Head of caudate nucleus (tissue), 42 donors: Measurements from ENCODE around the gene MARCHF11.
A peak's percentile ranks its signal among the peaks of the same experiment; 100 is the strongest.

Source experiments
- DNase-seq, 42 donors: peaks; one replicate each; pipeline versions ENCODE4 v3.0.0 to v3.0.0-alpha.2; 2020 to 2021; ENCODE audit warnings: mixed read lengths in 7 of 42
- intact Hi-C: fragments of 100-400 bp; cut with DNase I; formaldehyde crosslinking; loops from one replicate; pipeline ENCODE4 v1.15.0; 2022

MARCHF11 gene

DNA sequence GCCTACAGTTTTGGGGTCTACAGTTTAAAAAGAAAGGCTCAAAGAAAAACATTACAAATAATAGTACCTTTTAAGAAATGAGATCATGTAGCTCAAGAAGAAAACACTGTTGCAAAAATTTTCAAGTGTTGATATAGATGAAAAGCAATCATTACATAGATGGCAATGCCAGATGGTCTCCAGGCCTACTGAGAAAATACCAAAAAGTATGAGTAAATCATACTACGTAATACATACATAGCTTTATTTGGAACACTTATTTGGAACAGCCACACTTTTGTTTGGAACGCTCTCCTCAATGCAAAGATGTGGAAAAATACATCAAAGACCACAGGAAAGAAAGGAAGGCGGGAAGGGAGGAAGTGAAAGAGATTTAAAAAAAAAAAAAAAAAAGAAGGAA lies 44.1 kb downstream of the MARCHF11 start:
- intact Hi-C loops: loop anchor here (5.0 kb wide), 1 partner anchor 668 kb away; no protein-coding TSS in a partner anchor
- DNase-seq: no peak

DNA sequence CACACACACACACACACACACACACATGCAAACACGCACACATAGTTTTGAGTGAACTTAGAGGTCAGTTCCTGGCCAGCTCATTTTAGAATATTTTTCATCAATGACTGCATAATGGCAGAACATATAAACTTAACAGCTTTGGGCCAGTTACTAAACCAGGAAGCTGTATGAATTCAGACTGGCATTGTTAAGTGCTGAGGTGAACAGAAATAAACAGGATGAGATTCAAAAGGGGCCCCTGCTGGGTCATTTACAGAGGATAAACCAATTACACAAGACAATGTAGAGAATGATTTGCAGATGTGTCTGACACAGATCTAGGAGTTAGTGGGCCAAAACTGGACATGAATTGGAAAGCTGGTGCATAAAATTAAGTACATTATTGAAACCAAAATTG lies 44.6 kb downstream of the MARCHF11 start:
- no peak for DNase-seq
- intact Hi-C loops: loop anchor here (5.0 kb wide), 1 partner anchor 668 kb away; no protein-coding TSS in a partner anchor

- DNase-seq: no peak
- intact Hi-C loops: no loop called here
Observed at GRCh38 chr5:16134204-16134603, 45.4 kb downstream of the MARCHF11 start.

DNA sequence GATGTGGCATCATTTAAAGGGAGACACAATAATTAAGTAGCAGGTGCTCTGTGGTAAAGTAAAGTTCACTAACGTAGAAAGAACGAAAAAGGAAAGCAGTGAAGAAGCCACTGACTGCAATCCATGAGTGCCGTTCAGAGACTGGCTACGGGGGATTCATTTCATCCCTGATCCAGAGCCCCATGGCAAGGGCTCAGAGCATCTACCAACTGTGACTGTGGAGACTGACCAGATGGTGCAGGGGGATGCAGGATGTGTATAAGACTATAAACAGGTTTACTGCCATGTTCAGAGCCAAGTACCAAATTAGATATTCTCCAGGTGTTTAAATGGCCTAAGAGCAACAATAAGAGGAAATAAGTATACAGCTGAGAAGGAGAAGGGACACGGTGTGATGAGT lies 47.7 kb downstream of the MARCHF11 start:
- DNase-seq: no peak
- intact Hi-C loops: no loop called here

- intact Hi-C loops: no loop called here
- no peak for DNase-seq
Observed at GRCh38 chr5:16128944-16129343, 50.6 kb downstream of the MARCHF11 start.

DNA sequence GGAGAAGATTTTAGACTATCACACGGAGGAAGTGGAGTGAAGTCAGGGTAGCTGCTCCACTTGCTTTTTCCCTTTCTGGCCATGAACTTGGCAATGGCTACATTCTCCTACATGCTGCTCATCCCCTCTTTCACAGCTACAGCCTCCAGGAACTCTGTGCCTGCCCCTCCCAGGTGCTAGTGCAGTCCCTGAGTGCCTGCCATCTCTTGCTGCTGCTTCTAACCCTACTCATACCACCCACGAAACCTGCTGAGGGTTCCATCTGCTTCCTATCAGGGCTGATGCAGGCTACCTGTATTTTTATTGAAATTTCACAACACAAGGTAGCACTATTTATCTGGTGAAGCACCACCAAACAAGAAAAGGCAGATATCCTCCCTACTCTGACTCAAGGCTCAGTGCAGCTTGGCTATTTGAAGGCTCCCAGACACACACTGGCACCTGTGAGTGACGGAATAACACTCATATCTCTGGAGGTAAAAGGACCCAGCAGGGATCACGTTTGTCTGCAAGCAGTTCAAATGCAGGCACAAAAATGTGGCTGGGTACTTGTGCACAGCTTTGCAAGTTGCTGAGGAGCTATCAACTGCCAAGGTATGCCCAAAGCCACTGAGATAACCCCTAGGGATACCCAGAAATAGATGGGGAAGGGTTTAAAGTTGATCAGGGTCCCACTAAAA lies 51.6 kb downstream of the MARCHF11 start:
- no peak for DNase-seq
- intact Hi-C loops: no loop called here

DNA sequence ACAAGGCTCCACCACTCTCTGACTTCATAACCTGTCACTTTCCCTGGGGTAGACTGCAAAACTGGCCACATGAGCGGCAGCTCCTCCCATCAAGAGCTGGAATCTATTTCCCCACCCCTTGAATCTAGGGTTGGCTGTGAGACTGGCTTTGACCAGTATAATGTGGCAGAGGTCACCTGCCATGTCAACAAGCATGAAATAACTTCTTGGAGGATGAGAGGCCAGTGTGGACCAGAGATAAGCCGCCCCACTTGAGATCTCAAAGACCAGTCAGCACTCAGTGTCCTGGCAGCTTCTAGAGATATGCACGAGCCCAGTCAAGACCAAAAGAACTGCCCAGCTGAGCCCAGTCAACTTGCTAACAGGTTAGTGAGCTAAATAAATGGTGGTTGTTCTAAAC lies 59.0 kb downstream of the MARCHF11 start:
- intact Hi-C loops: no loop called here
- DNase-seq: no peak

- DNase-seq: no peak
- intact Hi-C loops: no loop called here
Observed at GRCh38 chr5:16119790-16120189, 59.8 kb downstream of the MARCHF11 start.

DNA sequence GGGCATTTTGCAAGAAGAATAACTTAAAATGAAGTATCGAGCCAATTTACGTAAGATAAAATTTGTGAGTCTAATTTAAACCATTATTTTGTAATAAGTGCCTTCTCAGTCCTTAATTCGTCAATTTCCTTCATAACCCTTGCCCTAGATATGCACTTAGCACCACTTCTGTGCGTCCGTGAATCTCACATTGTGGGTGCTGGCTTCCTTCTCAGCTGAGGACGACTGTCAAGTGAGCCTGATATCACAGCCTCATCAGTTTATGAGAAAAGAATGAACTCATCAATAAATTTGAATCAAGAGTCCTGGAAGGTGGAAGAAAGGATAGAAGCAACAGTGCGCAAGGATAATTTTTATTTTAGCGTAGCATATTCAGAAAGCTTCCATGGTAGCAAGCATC lies 64.5 kb downstream of the MARCHF11 start:
- intact Hi-C loops: no loop called here
- DNase-seq: no peak

- intact Hi-C loops: no loop called here
- no peak for DNase-seq
Observed at GRCh38 chr5:16108418-16108817, 71.2 kb downstream of the MARCHF11 start.

DNA sequence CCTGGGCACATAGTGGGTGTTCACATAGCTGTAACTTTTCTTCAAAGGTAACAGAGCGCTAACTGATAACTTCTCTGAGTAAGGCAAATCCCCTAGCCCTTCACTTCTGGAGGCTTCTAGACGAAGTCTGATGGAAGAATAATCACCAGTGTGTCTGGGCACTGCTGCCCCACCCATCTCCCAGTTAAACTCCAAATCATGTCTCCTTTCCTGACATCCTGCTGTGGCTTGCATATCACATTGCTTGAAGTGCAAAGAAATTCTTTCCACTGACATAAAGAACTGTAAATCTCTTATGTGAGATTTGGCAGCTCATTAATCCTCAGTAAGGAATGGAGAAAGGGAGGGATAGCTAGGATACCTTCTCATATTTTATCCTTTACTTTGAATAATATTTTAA lies 74.6 kb downstream of the MARCHF11 start:
- intact Hi-C loops: no loop called here
- DNase-seq: no peak

DNA sequence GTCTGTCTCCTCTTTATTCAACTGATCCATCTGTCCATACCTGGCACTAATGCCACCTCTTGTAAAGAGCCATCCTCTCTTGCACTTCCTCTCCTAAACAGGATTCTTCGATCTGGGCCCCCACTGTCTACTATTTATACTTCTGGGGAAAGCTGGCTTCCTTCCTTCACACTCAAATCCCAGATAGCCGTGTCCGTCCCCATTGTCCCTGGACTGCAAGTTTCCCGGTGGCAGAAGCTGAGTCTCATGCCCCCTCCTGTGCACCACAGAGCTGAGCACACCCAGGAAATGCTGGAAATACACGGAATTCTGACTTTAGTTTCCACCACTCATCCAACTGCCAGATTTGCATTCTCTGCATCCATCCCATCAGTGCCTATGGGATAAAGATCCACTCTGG lies 84.0 kb downstream of the MARCHF11 start:
- no peak for DNase-seq
- intact Hi-C loops: no loop called here

DNA sequence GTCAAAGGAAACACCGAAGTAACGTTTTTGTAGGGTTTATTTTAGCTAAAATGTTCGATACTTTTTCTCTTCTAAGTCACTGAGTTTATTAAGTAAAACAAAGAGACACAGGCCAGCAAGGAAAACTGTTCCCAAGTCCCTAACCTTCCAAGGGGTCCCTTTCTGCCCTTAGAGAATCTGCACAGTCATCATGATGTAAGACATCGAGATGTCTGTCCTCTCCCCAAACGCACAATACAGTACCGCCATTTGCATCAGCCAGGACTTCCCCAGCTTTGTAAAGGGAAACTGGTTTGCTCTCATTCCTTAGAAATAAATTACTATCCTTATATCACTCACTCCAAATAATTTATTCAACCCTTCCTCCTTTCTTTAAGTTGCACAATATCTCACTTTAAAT lies 89.3 kb downstream of the MARCHF11 start:
- no peak for DNase-seq
- intact Hi-C loops: no loop called here

GRCh38 chr5:16082982-16083381 lies 96.6 kb downstream of the MARCHF11 start:
- DNase-seq: no peak
- intact Hi-C loops: no loop called here

DNA sequence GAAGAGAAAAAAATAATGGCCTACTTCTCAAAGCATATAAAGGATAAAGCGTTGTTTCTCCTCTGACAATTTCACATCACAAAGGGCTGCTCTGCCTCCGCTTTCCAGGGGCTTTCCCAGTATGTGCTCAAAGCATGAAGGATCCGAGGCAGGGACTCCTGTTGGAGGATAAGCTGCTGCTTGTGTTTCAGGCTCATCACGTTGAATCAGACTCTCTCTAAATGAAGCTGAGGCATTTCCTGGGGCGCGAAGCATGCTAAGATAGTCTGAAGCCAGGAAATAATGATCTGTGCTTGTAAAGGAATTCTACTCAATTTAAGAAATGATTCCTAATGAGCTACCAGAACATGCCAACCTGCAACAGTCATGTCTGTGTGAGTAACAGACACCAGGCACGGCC lies 97.5 kb downstream of the MARCHF11 start:
- no peak for DNase-seq
- intact Hi-C loops: no loop called here

DNA sequence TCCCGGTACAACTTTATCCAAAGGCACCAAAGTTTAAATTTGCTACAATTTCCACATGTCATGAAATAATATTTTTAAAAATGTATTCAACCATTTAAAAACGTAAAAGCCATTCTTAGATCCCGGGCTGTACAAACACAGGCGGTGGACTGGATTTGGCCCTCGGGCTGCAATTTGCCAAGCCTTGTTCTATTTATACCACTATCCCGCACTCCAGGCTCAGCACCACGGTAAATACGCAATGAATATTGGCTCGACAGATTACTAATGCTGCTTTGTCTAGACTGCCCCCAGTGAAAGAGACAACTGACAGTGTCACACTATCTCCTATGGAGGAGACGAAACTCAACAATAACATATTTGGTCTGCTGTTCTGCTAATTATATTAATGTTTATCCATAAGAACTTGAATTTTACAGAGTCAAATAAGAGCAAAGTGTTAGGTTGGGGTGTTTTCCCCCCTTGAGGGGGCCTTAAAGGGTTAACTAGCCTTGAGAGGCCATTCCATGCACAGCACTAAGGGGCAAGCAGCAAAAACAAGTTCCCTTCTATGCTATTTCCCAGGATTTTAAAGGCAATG lies 98.1 kb downstream of the MARCHF11 start:
- DNase-seq: no peak
- intact Hi-C loops: no loop called here

DNA sequence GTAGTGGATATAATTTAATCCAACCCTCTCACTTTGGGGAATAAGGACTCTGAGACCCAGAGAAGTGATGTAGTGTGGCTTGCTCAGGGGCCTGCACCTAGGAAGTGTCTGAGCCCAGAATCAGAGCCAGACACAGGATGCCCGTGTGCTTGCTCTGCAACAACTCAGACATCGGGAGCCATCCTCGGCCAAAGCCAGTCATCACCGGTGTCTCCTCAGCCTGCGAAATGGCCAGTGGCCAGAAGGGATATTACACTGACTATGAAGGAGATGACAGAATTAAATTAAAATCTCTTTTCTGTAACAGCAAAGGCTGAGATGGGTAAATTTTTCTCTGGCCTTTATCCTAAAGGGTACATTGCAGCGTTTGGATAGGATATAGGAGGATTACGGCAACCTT lies 102.9 kb downstream of the MARCHF11 start:
- DNase-seq: no peak
- intact Hi-C loops: no loop called here

GRCh38 chr5:16074358-16074757 lies 105.2 kb downstream of the MARCHF11 start:
- intact Hi-C loops: no loop called here
- no peak for DNase-seq

DNA sequence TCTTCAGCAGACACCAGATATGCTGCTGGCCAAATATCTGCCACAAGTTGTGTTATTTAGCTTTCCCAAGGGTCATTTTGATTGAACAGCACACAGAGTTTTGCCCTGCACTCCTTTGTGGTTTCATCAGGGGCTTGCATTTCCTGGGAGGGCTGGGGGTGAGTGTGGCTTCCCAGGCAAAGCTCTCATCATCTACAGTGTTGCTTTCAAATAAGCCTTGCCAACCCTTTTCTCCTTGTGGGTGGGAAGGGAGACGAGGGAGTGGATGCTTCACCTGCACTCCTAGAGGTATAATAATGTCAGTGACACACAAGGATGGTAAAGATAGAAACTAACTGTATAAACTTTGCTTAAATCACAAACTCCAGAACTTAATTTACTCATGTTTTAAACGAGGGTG lies 107.0 kb downstream of the MARCHF11 start:
- DNase-seq: peak in 6 of 42 donors; percentile 13 to 60 (median 37)
- intact Hi-C loops: no loop called here

DNA sequence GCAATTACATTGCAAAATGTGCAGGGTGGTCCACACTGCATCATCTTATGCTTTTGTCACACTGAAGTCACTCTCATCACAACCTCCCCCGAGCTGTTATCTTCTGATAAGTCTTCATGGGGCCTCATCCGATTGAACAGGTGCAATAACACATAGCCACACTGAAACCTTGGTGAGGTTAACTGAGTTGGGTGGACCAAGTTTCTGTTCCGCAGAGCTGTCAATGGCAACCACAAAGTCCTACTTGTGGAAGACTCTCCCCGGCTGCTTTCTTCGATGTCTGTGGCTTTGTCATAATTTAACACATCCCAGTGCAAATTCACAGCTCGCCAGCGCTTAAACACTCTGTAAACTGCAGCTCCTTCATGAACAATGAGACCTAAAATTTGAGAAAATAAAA lies 112.2 kb downstream of the MARCHF11 start:
- DNase-seq: no peak
- intact Hi-C loops: no loop called here

- intact Hi-C loops: no loop called here
- peak in 8 of 42 donors; percentile 2 to 52 (median 30) for DNase-seq
Observed at GRCh38 chr5:16066810-16067209, 112.8 kb downstream of the MARCHF11 start.
